GM12878 (cell line): ENCODE measurements around the gene ANO10.

Experiments
- CEBPB ChIP-seq, 2 experiments: fragments of 150-350 bp in 1 of 2; IDR thresholded peaks; 2 replicates each; pipeline ENCODE4 v1.6.1; 2012 to 2014; ENCODE audit warnings: low read depth in 2 of 2, low read length in 2 of 2, borderline replicate concordance in 1 of 2, inconsistent platforms in 1 of 2
- CHD2 ChIP-seq: IDR thresholded peaks from 2 replicates; pipeline ENCODE4 v1.6.1; 2011; ENCODE audit warnings: low read depth, low read length, improper control_type of control experiment, borderline replicate concordance
- CHD4 ChIP-seq: fragments of 200-600 bp; sonication (generic); IDR thresholded peaks from 2 replicates; pipeline ENCODE4 v1.6.1; 2016; ENCODE audit warnings: mild to moderate bottlenecking
- CTCF ChIP-seq, 3 experiments: IDR thresholded peaks in 2 of 3; conservative IDR thresholded peaks in 1 of 3; 2 replicates each; pipeline ENCODE4 v1.5.1; 2011; ENCODE audit warnings: low read depth in 3 of 3, low read length in 3 of 3, mild to moderate bottlenecking in 3 of 3, control low read depth in 2 of 3, moderate library complexity in 2 of 3, inconsistent platforms in 1 of 3, mixed read lengths in 1 of 3; ENCODE audit not compliant: control insufficient read depth in 2 of 3, insufficient read depth in 1 of 3; ENCODE audit errors: extremely low read depth in 1 of 3
- EZH2 ChIP-seq: IDR thresholded peaks from 2 replicates; pipeline ENCODE4 v1.6.1; 2012; ENCODE audit warnings: low read depth, mild to moderate bottlenecking, control low read depth, inconsistent platforms, low read length, borderline replicate concordance; ENCODE audit not compliant: control insufficient read depth
- TBL1XR1 ChIP-seq: IDR thresholded peaks from 2 replicates; pipeline ENCODE4 v1.6.1; 2012; ENCODE audit warnings: low read depth, low read length, improper control_type of control experiment
- YY1 ChIP-seq: IDR thresholded peaks from 2 replicates; pipeline ENCODE4 v1.6.1; 2011; ENCODE audit warnings: low read depth, mild to moderate bottlenecking, low read length

- no peak for TF ChIP-seq CTCF (IDR thresholded peaks at IDR 0.05 in 2 of 3, conservative IDR thresholded peaks at IDR 0.05 in 1 of 3; ENCODE audit: control insufficient read depth in 2 of 3, extremely low read depth in 1 of 3, insufficient read depth in 1 of 3, low read depth in 3 of 3, low read length in 3 of 3)
- no peak for TF ChIP-seq CHD2
- TF ChIP-seq YY1, result no peak
- TF ChIP-seq CEBPB (IDR thresholded peaks at IDR 0.05; ENCODE audit: borderline replicate concordance in 1 of 2, low read depth in 2 of 2, low read length in 2 of 2), result no peak
- TF ChIP-seq EZH2, result no peak
- no peak for TF ChIP-seq CHD4
- no peak for TF ChIP-seq TBL1XR1
These were observed 251.4 kb downstream of the ANO10 start for GRCh38 chr3:43370293-43370980.
